HCT116 (cell line): ENCODE results near the gene RILPL1. TPM values are rescaled to one million over a fixed set of nuclear protein-coding genes. Genes with fewer than 3 reads are reported as not detected.

ENCODE experiments used
- ATAC-seq: fragments of 200-7000 bp; cut with Tn5 transposase; 2 replicates; pipeline ENCODE4 v1.9.1; 2020; ENCODE audit warnings: mild to moderate bottlenecking, moderate library complexity
- BruUV-seq: library from RNA; stranded (reverse); fragments of 400-500 nt; replicated peaks from 2 replicates; lab custom pipeline; 2021; lab: Mats Ljungman, UMichigan
- CTCF ChIA-PET: fragments of 300-600 bp; sonication (Branson Sonifier 250); formaldehyde crosslinking; loops from one replicate; lab custom pipeline; 2021; ENCODE audit warnings: antibody characterized with exemption; lab: Charles Lee
- POLR2A ChIA-PET: fragments of 300-600, 350-600 bp; sonication (Branson Sonifier 250); formaldehyde crosslinking; loops from one replicate; lab custom pipeline; 2021; ENCODE audit warnings: antibody characterized with exemption; lab: Charles Lee
- RAD21 ChIA-PET, 2 experiments: fragments of 300-600 bp; sonication (Branson Sonifier 250); formaldehyde crosslinking; loops; one replicate each; lab custom pipeline; 2023; ENCODE audit warnings: low total read pairs in 2 of 2; ENCODE audit not compliant: uncharacterized antibody in 2 of 2, unreplicated experiment in 2 of 2, low non-redundant PET in 1 of 2; lab: Charles Lee
- DNase-seq: peaks from one replicate; pipeline ENCODE4 v3.0.0-alpha.2; 2010; ENCODE audit warnings: low read depth, low spot score
- H2AFZ ChIP-seq: fragments of 200-600 bp; shearing (Covaris generic), sonication (generic); 2 replicates; pipeline ENCODE4 v1.6.1; 2017; ENCODE audit warnings: low read depth, mixed run types, mixed read lengths, antibody characterized with exemption, low read length; ENCODE audit not compliant: poor library complexity, severe bottlenecking
- H3K27ac ChIP-seq: 2 replicates; pipeline ENCODE4 v1.5.1; 2012; ENCODE audit warnings: low read depth, low read length
- H3K27me3 ChIP-seq: fragments of 200-600 bp; sonication (generic); 2 replicates; pipeline ENCODE4 v1.6.1; 2016; ENCODE audit warnings: mixed run types, low read length, mixed read lengths; ENCODE audit not compliant: insufficient read depth
- H3K36me3 ChIP-seq, 2 experiments: fragments of 200-500 bp in 1 of 2; fragments of 200-600 bp in 1 of 2; sonication (Bioruptor generic) in 1 of 2; sonication (generic) in 1 of 2; 2 replicates each; pipeline versions ENCODE4 v1.5.1 to v1.6.1; 2014 to 2016; ENCODE audit warnings: low read length in 2 of 2, inconsistent platforms in 1 of 2, mixed read lengths in 1 of 2, mixed run types in 1 of 2; ENCODE audit not compliant: insufficient read depth in 2 of 2, control insufficient read depth in 1 of 2
- H3K4me1 ChIP-seq, 2 experiments: fragments of 200-600 bp in 1 of 2; sonication (generic) in 1 of 2; 2 replicates each; pipeline versions ENCODE4 v1.5.1 to v1.6.1; 2012 to 2017; ENCODE audit warnings: low read length in 2 of 2, inconsistent platforms in 1 of 2, mild to moderate bottlenecking in 1 of 2, mixed read lengths in 1 of 2, mixed run types in 1 of 2, moderate library complexity in 1 of 2; ENCODE audit not compliant: insufficient read depth in 2 of 2, control insufficient read depth in 1 of 2
- H3K4me2 ChIP-seq: fragments of 200-600 bp; sonication (generic); 2 replicates; pipeline ENCODE4 v1.6.1; 2017; ENCODE audit warnings: mixed run types, low read length, mixed read lengths
- H3K4me3 ChIP-seq, 2 experiments: fragments of 200-600 bp in 1 of 2; sonication (generic) in 1 of 2; replicated peaks in 1 of 2; 2 replicates each; pipeline ENCODE4 v1.5.1; 2011 to 2016; ENCODE audit warnings: low read length in 2 of 2, control low read depth in 1 of 2, low read depth in 1 of 2, mild to moderate bottlenecking in 1 of 2, mixed read lengths in 1 of 2, mixed run types in 1 of 2
- H3K79me2 ChIP-seq: fragments of 200-600 bp; sonication (generic); 2 replicates; pipeline ENCODE4 v1.6.1; 2017; ENCODE audit warnings: mild to moderate bottlenecking, mixed run types, low read length, moderate library complexity, mixed read lengths; ENCODE audit not compliant: insufficient read depth
- H3K9ac ChIP-seq: fragments of 200-600 bp; sonication (generic); 2 replicates; pipeline ENCODE4 v1.6.1; 2016; ENCODE audit warnings: low read length, mixed read lengths
- H3K9me2 ChIP-seq: fragments of 200-600 bp; sonication (generic), shearing (Covaris generic); 2 replicates; pipeline ENCODE4 v1.6.1; 2017; ENCODE audit warnings: mixed run types, mild to moderate bottlenecking, moderate library complexity; ENCODE audit not compliant: insufficient read depth
- H3K9me3 ChIP-seq, 2 experiments: fragments of 200-500 bp in 1 of 2; fragments of 200-600 bp in 1 of 2; sonication (Bioruptor generic) in 1 of 2; sonication (generic) in 1 of 2; 2 replicates each; pipeline ENCODE4 v1.6.1; 2014 to 2017; ENCODE audit warnings: low read length in 2 of 2, mixed read lengths in 2 of 2, inconsistent platforms in 1 of 2, low read depth in 1 of 2, mild to moderate bottlenecking in 1 of 2, mixed run types in 1 of 2, moderate library complexity in 1 of 2; ENCODE audit not compliant: control insufficient read depth in 1 of 2, insufficient read depth in 1 of 2
- H4K20me1 ChIP-seq: fragments of 200-600 bp; sonication (generic), shearing (Covaris generic); 2 replicates; pipeline ENCODE4 v1.6.1; 2017; ENCODE audit warnings: mixed run types, mild to moderate bottlenecking, moderate library complexity; ENCODE audit not compliant: insufficient read depth
- ATF3 ChIP-seq: IDR thresholded peaks from 2 replicates; pipeline ENCODE4 v1.6.1; 2012
- CBX3 ChIP-seq: IDR thresholded peaks from 2 replicates; pipeline ENCODE4 v1.6.1; 2012; ENCODE audit warnings: low read depth
- CEBPB ChIP-seq: IDR thresholded peaks from 2 replicates; pipeline ENCODE4 v1.6.1; 2012; ENCODE audit warnings: low read depth
- EGR1 ChIP-seq: IDR thresholded peaks from 2 replicates; pipeline ENCODE4 v1.6.1; 2012; ENCODE audit warnings: low read depth
- ELF1 ChIP-seq: IDR thresholded peaks from 2 replicates; pipeline ENCODE4 v1.6.1; 2012; ENCODE audit warnings: low read depth, borderline replicate concordance
- EZH2 ChIP-seq: fragments of 200-600 bp; sonication (generic); IDR thresholded peaks from 2 replicates; pipeline ENCODE4 v1.6.1; 2017; ENCODE audit warnings: antibody characterized with exemption, mixed run types
- EZH2phosphoT487 ChIP-seq: fragments of 200-600 bp; IDR thresholded peaks from 2 replicates; pipeline ENCODE4 v1.6.1; 2018; ENCODE audit warnings: antibody characterized with exemption, borderline replicate concordance
- FOSL1 ChIP-seq: IDR thresholded peaks from 2 replicates; pipeline ENCODE4 v1.6.1; 2012; ENCODE audit warnings: low read depth
- JUND ChIP-seq: IDR thresholded peaks from 2 replicates; pipeline ENCODE4 v1.6.1; 2012
- POLR2AphosphoS5 ChIP-seq: IDR thresholded peaks from 2 replicates; pipeline ENCODE4 v1.6.1; 2011; ENCODE audit warnings: mild to moderate bottlenecking, low read depth, low read length, moderate library complexity
- RAD21 ChIP-seq: IDR thresholded peaks from 2 replicates; pipeline ENCODE4 v1.6.1; 2012; ENCODE audit warnings: low read depth, mild to moderate bottlenecking
- SIN3A ChIP-seq: IDR thresholded peaks from 2 replicates; pipeline ENCODE4 v1.6.1; 2012; ENCODE audit warnings: low read depth
- SP1 ChIP-seq: IDR thresholded peaks from 2 replicates; pipeline ENCODE4 v1.6.1; 2012; ENCODE audit warnings: low read depth
- YY1 ChIP-seq: IDR thresholded peaks from 2 replicates; pipeline ENCODE4 v1.6.1; 2011; ENCODE audit warnings: low read length, low read depth, moderate library complexity, mild to moderate bottlenecking; ENCODE audit not compliant: insufficient replicate concordance; ENCODE audit errors: extremely low read depth
- ZBTB33 ChIP-seq: IDR thresholded peaks from 2 replicates; pipeline ENCODE4 v1.6.1; 2011; ENCODE audit warnings: mild to moderate bottlenecking, low read length, moderate library complexity; ENCODE audit not compliant: insufficient replicate concordance; ENCODE audit errors: extremely low read depth
- ZNF274 ChIP-seq: fragments of 200-500 bp; sonication (Bioruptor generic); IDR thresholded peaks from 2 replicates; pipeline ENCODE4 v1.6.1; 2014; ENCODE audit warnings: mild to moderate bottlenecking, low read depth, low read length, inconsistent platforms
- intact Hi-C: fragments of 100-400 bp; cut with micrococcal nuclease; formaldehyde crosslinking; loops from 2 replicates; pipeline ENCODE4 v1.10.0; 2022
- total RNA-seq: library from RNA; stranded (reverse); gene quantifications from one replicate; pipeline ENCODE4 v1.2.1, GENCODE V29; 2021; ENCODE audit not compliant: unreplicated experiment
- TF ChIP-seq, protein P1 (sequence below), 3 experiments: fragments of 200-600 bp in 1 of 3; sonication (generic) in 1 of 3; IDR thresholded peaks in 2 of 3; conservative IDR thresholded peaks in 1 of 3; 2 replicates each; pipeline ENCODE4 v1.5.1; 2012 to 2017; ENCODE audit warnings: low read depth in 2 of 3, low read length in 2 of 3, antibody characterized with exemption in 1 of 3, borderline replicate concordance in 1 of 3, control low read depth in 1 of 3, mild to moderate bottlenecking in 1 of 3, mixed read lengths in 1 of 3, mixed run types in 1 of 3, moderate library complexity in 1 of 3; ENCODE audit not compliant: insufficient read depth in 1 of 3

The RILPL1 gene
- total RNA-seq, 1 experiment from 2014 or later = 11.8 TPM

DNA sequence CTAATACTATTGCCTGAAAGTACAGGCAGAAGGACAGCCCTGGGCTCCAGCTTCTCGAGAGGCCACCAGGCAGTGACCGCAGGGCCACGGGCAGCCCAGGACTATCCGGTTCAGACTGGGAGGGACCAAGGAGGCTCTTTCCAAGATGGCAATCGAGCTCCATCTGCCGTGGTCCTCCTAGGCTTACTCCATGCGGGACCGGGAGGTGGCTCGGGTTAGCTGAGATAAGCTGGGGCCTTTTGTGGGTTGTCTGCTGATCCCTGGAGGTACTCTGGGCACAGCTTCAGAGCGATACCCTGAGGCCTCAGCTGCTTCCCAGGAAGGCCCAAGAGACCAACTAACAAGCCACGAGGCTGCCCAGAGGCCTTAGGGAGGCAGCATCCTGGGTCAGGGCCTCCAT is 42.5 kb downstream of the RILPL1 start:
- Histone ChIP-seq H3K27ac (no peak overlapping the region), H3K4me3 (no peak overlapping the region), H3K4me2 (no peak overlapping the region), H2AFZ (no peak overlapping the region), H3K9me2 (no peaks in the 10 kb centered on the region), H3K4me1 (no peaks in the 10 kb centered on the region), H3K79me2 (no peaks in the 10 kb centered on the region), H3K9ac (no peak overlapping the region), H4K20me1 (no peaks in the 10 kb centered on the region), H3K36me3 (no peaks in the 10 kb centered on the region; a peak in 1 of 4 replicates), H3K27me3 (no peaks in the 10 kb centered on the region), H3K9me3 (no peaks in the 10 kb centered on the region)
- ChIA-PET POLR2A (no interaction called here), CTCF (no interaction called here), RAD21 (no interaction called here)
- ATAC-seq (no peak), DNase-seq (no peak)
- TF ChIP-seq POLR2AphosphoS5 (no peak), SP1 (no peak), ELF1 (no peak), CEBPB (no peak), EZH2 (no peak), EGR1 (no peak), CBX3 (no peak), YY1 (no peak), JUND (no peak), ZNF274 (no peak)
- intact Hi-C loops = no loop called here
- no TSS peak for BruUV-seq

DNA sequence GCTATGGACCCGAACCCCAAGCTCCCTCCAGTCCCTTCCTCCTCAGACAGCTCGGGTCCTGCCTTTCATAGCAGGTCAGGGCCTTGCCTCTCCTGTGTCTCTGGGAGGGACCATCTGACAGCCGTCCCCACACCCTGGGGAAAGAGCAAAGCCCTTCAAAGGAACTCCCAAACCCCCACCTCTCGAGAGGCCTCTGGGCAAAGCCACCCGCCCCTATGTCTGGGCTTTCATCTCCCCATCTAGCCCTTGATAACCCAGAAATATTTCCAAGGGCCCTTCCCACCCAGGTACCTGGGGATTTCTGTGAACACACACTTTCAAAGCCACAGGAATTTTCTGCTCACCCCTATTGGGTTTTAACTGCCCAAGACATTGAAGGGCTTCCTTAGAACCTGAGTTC is 43.4 kb downstream of the RILPL1 start:
- ChIA-PET POLR2A (no interaction called here), RAD21 (no interaction called here), CTCF (no interaction called here)
- Histone ChIP-seq H3K4me1 (no peaks in the 10 kb centered on the region), H3K27ac (no peak overlapping the region), H3K4me2 (no peak overlapping the region), H2AFZ (no peak overlapping the region), H3K4me3 (no peak overlapping the region), H3K36me3 (no peaks in the 10 kb centered on the region; a peak in 1 of 4 replicates), H3K9me2 (no peaks in the 10 kb centered on the region), H3K27me3 (no peaks in the 10 kb centered on the region), H3K9ac (no peak overlapping the region), H3K9me3 (no peaks in the 10 kb centered on the region), H3K79me2 (no peaks in the 10 kb centered on the region), H4K20me1 (no peaks in the 10 kb centered on the region)
- DNase-seq (no peak), ATAC-seq (no peak)
- intact Hi-C loops = no loop called here
- no TSS peak for BruUV-seq
- no peak for TF ChIP-seq ELF1
- no peak for TF ChIP-seq YY1
- no peak for TF ChIP-seq SIN3A
- no peak for TF ChIP-seq EGR1
- TF ChIP-seq ZBTB33 = no peak
- TF ChIP-seq CBX3 = no peak
- no peak for TF ChIP-seq ATF3
- no peak for TF ChIP-seq EZH2phosphoT487
- TF ChIP-seq RAD21 = no peak
- no peak for TF ChIP-seq FOSL1
- TF ChIP-seq, protein P1, sequence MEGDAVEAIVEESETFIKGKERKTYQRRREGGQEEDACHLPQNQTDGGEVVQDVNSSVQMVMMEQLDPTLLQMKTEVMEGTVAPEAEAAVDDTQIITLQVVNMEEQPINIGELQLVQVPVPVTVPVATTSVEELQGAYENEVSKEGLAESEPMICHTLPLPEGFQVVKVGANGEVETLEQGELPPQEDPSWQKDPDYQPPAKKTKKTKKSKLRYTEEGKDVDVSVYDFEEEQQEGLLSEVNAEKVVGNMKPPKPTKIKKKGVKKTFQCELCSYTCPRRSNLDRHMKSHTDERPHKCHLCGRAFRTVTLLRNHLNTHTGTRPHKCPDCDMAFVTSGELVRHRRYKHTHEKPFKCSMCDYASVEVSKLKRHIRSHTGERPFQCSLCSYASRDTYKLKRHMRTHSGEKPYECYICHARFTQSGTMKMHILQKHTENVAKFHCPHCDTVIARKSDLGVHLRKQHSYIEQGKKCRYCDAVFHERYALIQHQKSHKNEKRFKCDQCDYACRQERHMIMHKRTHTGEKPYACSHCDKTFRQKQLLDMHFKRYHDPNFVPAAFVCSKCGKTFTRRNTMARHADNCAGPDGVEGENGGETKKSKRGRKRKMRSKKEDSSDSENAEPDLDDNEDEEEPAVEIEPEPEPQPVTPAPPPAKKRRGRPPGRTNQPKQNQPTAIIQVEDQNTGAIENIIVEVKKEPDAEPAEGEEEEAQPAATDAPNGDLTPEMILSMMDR (IDR thresholded peaks at IDR 0.05 in 2 of 3, conservative IDR thresholded peaks at IDR 0.05 in 1 of 3; ENCODE audit: borderline replicate concordance in 1 of 3, insufficient read depth in 1 of 3, low read depth in 2 of 3, low read length in 2 of 3) = no peak
